ENCODE data around the gene MRPL16.

DNA sequence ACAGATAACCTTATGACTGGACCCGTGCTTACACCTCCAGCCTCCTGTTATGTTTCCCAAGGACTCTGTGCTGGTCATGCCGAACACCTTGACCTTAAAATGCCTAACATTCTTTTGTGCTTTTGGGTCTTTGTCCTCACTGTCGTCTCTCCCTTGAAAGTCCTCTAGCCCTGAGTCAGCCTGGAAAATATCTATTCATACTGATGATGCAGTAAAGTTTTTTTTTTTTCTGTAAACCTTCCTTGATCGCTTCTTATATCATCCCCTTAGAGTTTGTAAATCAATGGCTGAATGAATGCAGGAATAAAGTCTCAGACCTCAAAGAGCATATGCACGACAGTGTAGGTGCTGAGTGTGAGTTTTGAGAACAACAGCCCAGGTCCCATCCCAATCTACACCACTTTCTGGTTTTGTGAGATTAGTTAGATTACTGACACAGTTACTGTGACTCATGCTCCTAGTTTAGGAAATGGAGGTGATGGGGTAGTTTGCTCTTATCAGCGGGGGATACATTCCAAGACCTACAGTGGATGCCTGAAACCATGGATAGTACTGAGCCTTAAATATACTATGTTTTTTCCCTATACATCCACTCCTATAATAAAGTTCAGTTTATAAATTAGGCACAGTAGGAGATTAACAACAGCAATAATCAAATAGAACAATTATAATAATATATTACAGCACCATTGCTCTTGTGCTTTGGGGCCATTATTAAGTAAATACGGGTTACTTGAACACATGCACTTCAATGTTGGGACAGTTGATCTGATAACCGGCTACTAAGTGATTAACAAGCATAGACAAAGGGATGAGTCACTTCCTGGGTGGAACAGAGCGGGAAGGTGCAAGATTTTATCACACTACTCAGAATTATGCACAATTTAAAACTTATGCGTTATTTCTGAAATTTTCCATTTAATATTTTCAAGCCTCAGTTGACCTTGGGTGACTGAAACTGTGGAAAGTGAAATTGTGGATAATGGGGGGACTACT, 47.2 kb upstream of the MRPL16 start:
- TF ChIP-seq EZH2phosphoT487 (IDR thresholded peaks at IDR 0.05; ENCODE audit: insufficient read depth, low read depth) (no peak), EZH2 (IDR thresholded peaks at IDR 0.05; ENCODE audit: insufficient read depth, poor library complexity, severe bottlenecking) (no peak)
